Measurements from ENCODE around the gene ANTXR1.

The ANTXR1 gene

GRCh38 chr2:69138793-69139459, 125.9 kb downstream of the ANTXR1 start:
- no peak for DNase-seq

GRCh38 chr2:69139778-69140670, 127.0 kb downstream of the ANTXR1 start:
- DNase-seq = no peak

GRCh38 chr2:69141061-69141460, 128.1 kb downstream of the ANTXR1 start:
- DNase-seq = no peak

- DNase-seq = no peak
These were observed 130.9 kb downstream of the ANTXR1 start for GRCh38 chr2:69143748-69144360.

- DNase-seq = no peak
These were observed 132.2 kb downstream of the ANTXR1 start for GRCh38 chr2:69145204-69145603.

- DNase-seq = no peak
These were observed 135.0 kb downstream of the ANTXR1 start for GRCh38 chr2:69147841-69148533.

GRCh38 chr2:69149631-69150215, 136.7 kb downstream of the ANTXR1 start:
- DNase-seq = no peak

GRCh38 chr2:69151931-69152330, 139.0 kb downstream of the ANTXR1 start:
- no peak for DNase-seq

GRCh38 chr2:69152847-69153583, 140.0 kb downstream of the ANTXR1 start:
- no peak for DNase-seq

- DNase-seq = no peak
These were observed 141.1 kb downstream of the ANTXR1 start for GRCh38 chr2:69154106-69154505.

- DNase-seq = no peak
These were observed 143.6 kb downstream of the ANTXR1 start for GRCh38 chr2:69156624-69157023.

GRCh38 chr2:69157441-69157840, 144.5 kb downstream of the ANTXR1 start:
- no peak for DNase-seq

GRCh38 chr2:69159986-69160385, 147.0 kb downstream of the ANTXR1 start:
- no peak for DNase-seq

GRCh38 chr2:69162057-69162456, 149.1 kb downstream of the ANTXR1 start:
- no peak for DNase-seq

- DNase-seq = no peak
These were observed 150.1 kb downstream of the ANTXR1 start for GRCh38 chr2:69163109-69163508.

GRCh38 chr2:69163556-69163955, 150.6 kb downstream of the ANTXR1 start:
- no peak for DNase-seq

GRCh38 chr2:69164061-69164778, 151.2 kb downstream of the ANTXR1 start:
- no peak for DNase-seq

- no peak for DNase-seq
These were observed 152.3 kb downstream of the ANTXR1 start for GRCh38 chr2:69165091-69165880.

GRCh38 chr2:69166465-69166811, 153.5 kb downstream of the ANTXR1 start:
- no peak for DNase-seq

GRCh38 chr2:69166812-69167468, 154.0 kb downstream of the ANTXR1 start:
- no peak for DNase-seq
